ENCODE data around the gene CDH3.

DNA sequence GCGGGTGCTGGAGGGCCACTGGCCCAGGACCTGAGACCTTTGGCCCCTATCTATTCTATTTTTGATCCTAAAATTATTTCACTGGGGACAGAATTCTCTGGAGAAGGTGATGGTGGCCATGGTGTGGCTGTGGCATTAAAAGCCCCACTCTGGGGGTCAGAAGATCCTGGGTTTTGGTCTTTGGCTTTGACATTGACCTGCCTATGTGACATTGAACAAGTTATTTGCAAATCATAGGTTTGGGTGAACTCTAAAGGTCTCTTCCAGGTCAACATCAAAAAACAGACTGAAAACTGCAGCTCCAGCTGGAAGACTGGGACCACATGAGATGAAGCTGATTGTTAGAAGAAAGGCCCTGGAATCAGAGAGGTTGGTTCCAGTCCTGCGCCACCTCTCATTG, 89.7 kb downstream of the CDH3 start:
- no peak for TF ChIP-seq GATA2 (IDR thresholded peaks at IDR 0.05; ENCODE audit: low read depth, low read length)
- TF ChIP-seq GATA3 (IDR thresholded peaks at IDR 0.05; ENCODE audit: low read depth, low read length), result no peak
